ENCODE measurements around the gene HOXD10.

The HOXD10 gene

GRCh38 chr2:176107731-176108181, 8.8 kb upstream of the HOXD10 start:
- DNase-seq = no peak

GRCh38 chr2:176109192-176109901, 7.2 kb upstream of the HOXD10 start:
- no peak for DNase-seq

DNA sequence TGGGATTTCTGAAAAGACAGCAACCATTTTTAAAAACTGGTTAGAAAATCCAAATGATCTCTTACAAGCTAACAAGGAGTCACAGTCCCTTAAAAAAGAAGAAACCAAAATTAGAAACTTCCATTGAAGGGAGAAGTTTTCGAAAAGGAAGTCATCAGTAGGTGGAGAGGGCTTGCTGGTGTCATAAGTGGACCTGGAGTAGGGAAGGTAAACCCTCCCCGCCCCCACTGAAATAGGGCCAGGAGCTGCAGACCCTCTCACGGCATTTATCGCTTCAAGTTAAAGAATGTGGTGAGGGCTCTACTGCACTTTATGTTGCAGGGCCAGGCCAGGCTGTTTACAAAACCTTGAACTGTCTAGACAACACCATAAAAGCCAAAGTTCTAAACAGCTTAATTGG, 6.6 kb upstream of the HOXD10 start:
- no peak for DNase-seq

DNA sequence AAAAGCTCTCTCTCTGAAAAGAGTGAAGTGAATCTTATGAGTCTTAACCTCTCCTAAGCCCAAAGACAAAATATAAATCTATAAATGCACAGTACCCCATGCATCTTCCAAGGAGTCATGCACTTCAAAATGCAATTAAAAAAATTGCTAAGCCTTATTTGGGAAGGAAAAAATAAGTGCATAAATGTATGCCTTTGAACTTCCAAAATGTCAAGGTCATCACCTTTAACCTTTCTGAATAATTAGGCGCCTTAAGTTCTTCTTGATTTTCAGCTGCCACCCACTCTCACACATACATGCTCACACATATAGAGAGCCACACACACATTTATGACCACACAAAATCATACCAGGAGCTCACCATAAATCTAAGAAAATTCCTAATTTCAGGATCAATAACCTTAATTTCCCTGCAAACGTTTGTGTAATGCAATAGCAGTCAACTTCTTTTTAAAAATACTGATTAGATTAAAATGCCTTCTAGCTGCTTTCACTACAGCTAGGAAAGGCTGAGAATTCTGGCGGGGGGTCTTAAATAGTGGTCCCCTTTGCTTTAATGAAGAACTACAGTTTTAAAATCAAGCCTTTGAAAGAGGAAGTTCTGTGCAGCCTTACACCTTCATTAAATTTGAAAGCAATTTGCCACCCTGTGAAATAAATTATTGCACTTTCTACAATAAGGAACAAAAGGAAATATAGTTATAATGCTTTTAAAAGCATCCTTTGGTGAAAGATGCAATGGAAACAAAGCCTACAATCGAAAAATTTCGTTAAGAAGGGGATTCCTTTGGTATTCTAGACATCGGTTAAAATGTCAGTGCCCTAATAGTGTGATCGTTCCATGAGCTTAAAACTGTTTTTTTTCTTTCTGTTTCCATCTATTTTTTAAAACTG, 5.9 kb upstream of the HOXD10 start:
- no peak for DNase-seq

- DNase-seq = peak; percentile 69 to 73
Measured at GRCh38 chr2:176111309-176111663, 5.3 kb upstream of the HOXD10 start.

- no peak for DNase-seq
Measured at GRCh38 chr2:176111846-176112374, 4.7 kb upstream of the HOXD10 start.

DNA sequence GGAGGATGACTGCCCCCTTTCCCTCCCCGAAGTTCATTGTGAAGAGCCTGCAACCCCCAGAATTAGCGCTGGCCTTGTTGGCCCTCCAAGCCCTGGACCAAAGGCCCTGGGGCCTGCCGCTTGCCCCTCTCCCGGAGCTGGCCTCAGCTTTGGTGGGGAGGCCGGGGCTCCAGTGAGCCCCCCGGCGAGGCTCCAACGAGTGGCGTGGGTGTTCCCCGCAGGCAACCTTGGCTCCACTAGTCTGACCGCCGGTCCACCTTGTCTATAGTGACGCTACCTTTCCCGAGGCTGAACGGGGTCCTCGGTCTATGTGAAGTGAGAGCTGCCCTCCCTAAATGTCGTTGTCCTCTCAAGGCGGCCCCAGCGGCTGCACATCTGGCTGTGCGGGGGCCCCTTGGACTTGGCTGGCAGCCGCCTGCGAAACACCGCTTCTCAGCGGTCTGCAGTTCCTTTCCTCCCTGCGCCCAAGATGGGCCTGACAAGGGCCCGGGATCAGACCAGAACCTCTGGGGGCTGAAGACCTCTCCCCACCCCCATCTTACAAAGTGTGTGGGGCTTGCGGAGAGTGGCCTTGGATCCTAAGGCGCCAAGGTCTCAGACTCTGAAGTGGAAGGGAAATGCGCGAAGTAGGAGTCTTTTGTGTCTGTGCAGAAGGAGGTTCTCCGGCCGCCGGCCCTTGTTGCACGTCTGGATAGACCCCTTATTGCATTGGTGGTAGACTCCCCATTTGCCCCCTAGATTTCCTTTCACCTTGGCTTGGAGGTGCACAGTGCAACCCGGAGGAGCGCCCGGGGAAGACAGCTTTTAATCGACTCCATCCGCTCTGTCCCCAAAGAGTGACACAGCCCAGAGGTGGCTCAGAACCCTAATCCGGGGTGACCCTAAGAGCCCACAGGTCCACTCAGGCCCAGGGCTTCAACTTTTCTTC, 3.9 kb upstream of the HOXD10 start:
- no peak for DNase-seq

DNA sequence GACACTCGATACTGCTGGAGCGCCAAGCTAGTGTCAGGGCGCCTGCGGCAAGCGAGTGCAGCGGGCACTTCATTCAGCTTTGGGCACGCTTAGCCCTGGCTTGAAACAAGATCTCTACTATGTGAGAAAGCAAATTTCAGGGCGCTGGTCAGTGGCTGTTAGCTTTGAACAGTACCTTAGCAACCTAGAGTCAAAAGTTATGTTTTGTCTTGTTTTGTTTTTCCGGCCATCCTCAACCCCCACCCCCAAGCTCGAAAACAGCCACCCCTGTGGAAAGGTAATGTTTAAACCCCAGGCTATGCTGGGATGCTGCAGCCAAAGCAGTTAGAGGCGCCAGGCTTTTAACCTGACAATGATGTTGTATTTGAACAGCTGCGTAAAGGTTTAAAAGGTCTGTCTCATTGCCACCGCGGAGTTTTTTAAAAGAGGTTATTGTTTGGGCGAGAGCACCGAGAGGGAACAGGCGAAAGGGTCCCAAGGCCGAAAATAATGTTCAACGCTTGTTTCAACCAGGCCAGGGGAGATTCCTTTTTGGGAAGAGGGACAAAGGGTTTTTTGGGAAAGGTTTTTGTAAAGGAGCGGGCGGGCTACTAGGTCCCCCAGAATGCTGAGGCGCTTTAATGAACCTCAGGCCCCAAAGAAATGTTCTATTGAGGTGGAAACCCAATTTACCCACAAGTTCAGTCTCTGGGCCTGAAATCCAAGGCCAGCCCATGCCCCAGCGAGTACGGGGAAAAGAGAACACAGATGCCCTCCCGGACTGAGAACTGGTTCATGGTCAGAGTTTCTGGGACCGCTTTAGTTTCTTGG, 2.3 kb upstream of the HOXD10 start:
- peak; percentile 72 to 85 for DNase-seq

DNA sequence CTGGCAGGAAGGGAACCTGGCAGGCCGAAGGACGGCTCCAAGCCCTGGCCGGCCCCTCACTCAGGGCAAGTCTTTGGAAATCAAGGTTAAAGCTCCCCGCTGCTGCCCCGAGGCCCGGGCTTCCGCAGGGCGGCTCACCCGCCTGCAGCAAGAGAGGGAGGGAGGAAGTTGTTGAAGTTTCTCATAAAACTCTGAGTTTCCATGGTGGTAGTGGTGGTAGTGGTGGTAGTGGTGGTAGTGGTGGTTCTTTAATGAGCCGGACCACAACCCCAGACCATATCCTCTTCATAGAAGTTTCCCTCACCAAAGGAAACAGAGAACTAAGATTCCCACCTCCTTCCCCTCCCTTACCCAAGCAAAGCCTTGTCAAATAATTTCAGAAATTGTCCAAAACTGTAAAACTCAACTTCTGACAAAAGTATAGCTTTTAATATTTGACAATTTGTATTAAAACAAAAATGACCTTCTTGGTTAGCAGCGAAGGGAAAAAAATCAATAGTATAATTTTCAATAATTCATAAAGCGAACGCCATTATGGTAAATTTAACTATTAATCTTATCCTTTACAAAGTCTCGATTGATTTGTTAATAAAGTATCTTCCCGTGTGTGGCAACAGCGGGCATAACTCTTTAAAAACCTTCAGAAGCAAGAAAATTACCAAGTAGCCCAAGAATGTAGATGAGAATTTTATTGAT, 1.5 kb upstream of the HOXD10 start:
- no peak for DNase-seq

DNA sequence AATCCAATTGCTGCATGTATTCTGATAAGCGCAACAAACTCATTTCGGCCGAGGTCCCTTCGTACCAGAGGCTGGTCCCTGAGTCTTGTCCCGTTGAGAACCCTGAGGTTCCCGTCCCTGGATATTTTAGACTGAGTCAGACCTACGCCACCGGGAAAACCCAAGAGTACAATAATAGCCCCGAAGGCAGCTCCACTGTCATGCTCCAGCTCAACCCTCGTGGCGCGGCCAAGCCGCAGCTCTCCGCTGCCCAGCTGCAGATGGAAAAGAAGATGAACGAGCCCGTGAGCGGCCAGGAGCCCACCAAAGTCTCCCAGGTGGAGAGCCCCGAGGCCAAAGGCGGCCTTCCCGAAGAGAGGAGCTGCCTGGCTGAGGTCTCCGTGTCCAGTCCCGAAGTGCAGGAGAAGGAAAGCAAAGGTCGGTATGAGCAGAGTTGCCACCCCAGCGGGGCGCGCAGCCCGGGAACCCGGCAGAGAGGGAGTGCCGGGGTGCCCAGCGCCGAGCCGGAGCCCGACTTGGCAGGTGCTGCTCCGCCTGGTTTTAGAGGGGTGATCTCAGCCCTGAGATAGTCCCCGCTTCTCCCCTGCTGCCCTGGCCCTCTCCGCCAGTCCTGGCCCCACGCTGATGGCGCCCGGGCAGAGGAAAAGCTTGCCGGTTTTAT, 714 bp downstream of the HOXD10 start:
- no peak for DNase-seq

DNA sequence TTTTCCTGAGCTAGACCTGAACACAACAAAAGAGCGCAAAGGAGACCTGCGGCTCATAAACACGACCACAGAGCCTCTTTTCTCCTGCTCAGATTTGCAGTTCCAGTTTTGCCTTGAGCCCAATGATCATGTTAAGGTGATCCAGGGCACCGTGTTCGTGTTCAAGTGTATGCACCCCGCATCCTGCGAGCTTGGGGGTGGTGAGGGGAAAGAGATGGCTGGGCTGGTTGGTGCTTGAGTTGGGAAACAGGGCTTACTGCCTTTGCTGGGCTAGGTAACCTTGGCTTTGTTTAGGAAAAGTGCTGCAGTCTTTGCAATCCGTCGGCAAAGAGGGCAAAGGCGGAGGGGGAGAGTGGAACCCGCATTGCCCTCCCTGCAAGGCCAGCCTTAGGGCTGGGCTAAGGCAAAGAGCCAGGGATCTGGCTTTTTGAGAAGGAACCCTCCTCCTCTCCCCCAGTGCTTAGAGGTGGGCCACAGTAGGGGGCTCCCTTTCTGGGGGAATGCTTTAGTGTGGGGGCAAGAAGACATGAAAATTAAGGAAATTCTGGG, 1.3 kb downstream of the HOXD10 start:
- DNase-seq = no peak

GRCh38 chr2:176118601-176119339, 2.2 kb downstream of the HOXD10 start:
- DNase-seq = peak; percentile 43 to 75

- DNase-seq = no peak
Measured at GRCh38 chr2:176120364-176121189, 4.0 kb downstream of the HOXD10 start.

GRCh38 chr2:176121190-176122051, 4.8 kb downstream of the HOXD10 start:
- DNase-seq = no peak

GRCh38 chr2:176122052-176122682, 5.6 kb downstream of the HOXD10 start:
- DNase-seq = peak; percentile 37 to 46

DNA sequence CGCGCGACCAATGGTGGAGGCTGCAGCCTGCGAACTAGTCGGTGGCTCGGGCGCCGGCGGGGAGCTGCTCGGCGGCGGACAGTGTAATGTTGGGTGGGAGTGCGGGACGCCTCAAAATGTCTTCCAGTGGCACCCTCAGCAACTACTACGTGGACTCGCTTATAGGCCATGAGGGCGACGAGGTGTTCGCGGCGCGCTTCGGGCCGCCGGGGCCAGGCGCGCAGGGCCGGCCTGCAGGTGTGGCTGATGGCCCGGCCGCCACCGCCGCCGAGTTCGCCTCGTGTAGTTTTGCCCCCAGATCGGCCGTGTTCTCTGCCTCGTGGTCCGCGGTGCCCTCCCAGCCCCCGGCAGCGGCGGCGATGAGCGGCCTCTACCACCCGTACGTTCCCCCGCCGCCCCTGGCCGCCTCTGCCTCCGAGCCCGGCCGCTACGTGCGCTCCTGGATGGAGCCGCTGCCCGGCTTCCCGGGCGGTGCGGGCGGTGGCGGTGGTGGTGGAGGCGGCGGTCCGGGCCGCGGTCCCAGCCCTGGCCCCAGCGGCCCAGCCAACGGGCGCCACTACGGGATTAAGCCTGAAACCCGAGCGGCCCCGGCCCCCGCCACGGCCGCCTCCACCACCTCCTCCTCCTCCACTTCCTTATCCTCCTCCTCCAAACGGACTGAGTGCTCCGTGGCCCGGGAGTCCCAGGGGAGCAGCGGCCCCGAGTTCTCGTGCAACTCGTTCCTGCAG, 6.3 kb downstream of the HOXD10 start, which contains the start of gene HOXD9:
HOXD9 (plus strand) TSS at position 37 of the 728 bp plus-strand sequence; CDS start at position 87, 50 bp downstream.
- DNase-seq = no peak
